Measurements from ENCODE around the gene PANK1.

Gene PANK1

DNA sequence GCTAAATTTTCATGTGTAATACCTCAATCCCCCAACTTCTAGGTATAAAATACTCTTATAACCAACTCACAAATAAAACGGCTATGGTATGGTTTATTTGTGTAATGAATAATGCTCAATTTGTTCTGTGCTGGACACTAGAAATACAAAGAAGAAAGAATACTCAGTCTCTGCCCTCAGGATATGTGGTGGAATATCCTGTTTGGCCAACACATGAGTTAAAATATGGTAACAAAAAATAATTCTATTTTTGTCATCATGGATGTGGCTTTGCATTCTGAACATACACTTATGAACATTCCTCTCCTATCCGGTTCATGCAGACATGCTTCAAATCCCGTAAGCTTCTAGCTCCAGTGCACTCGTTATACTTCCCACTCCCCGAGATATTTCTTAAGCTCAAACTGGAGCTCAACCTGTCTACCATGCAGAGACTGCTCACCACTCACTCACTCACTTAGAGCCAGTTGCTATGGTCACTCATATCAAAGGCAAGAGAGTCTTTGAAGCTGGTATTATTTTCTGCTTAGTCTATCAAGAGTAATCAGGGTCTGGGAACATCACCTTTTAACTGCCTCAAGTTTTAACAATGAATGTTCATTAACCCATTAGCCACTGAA, 55.8 kb downstream of the PANK1 start:
- Histone ChIP-seq H3K4me1 (ENCODE audit: insufficient read depth, low read length) (no peaks in the 10 kb centered on the region), H3K4me3 (ENCODE audit: low read length) (no peak overlapping the region), H3K27me3 (ENCODE audit: insufficient read depth, low read length) (no peaks in the 10 kb centered on the region), H3K36me3 (ENCODE audit: insufficient read depth, low read depth, low read length) (peaks cover 75% of the 10 kb centered on the region), H3K9ac (ENCODE audit: low read depth, low read length) (no peak overlapping the region), H3K9me3 (ENCODE audit: insufficient read depth, low read depth, low read length) (no peaks in the 10 kb centered on the region), H3K27ac (ENCODE audit: low read length) (no peak overlapping the region)

DNA sequence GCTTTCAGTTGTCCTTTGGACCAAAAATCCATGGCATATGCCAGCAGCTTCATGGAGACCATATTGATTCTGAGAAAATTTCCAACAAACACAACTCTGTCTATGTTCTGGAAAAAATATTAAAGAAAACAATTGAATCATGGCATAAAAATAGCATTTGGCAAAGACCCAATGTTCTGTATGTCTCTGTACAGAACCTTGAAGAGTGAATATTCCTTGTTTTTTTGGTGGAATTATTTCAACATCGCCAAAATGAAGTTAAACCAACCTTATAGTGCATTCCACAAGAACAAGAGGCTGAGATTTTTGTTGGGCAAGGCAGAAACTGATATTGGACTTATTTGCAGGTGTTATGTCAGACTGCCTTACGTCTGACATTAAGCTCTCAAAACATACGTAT, 56.4 kb downstream of the PANK1 start:
- H3K36me3 ChIP-seq (ENCODE audit: insufficient read depth, low read depth, low read length) = peaks cover 75% of the 10 kb centered on the region
- H3K27ac ChIP-seq (ENCODE audit: low read length) = no peak overlapping the region
- no peaks in the 10 kb centered on the region for H3K9me3 ChIP-seq (ENCODE audit: insufficient read depth, low read depth, low read length)
- no peak overlapping the region for H3K9ac ChIP-seq (ENCODE audit: low read depth, low read length)
- H3K4me3 ChIP-seq (ENCODE audit: low read length) = no peak overlapping the region
- no peaks in the 10 kb centered on the region for H3K4me1 ChIP-seq (ENCODE audit: insufficient read depth, low read length)
- H3K27me3 ChIP-seq (ENCODE audit: insufficient read depth, low read length) = no peaks in the 10 kb centered on the region

DNA sequence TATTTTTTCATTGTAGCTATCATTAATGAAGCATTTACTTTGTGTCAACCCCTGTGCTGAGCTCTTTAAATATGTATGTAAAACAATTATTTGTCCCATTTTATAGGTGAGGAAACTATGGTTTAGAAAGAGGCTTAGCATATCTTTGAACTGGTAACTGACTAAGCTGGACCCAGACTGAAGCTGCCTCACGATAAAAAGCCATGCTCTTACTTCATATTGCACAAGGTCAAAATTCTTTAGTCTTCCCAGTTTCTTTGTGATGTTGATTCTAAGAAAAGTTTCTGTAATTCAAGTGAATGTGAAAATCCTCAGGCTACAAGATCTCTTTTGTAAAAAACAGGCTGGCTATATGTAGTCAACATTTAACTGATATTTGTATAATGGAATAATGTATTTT, 63.0 kb downstream of the PANK1 start:
- H3K4me1 ChIP-seq (ENCODE audit: insufficient read depth, low read length) = peaks cover 4% of the 10 kb centered on the region; the same call in 1 of the 2 replicates
- H3K27me3 ChIP-seq (ENCODE audit: insufficient read depth, low read length) = no peaks in the 10 kb centered on the region
- no peak overlapping the region for H3K4me3 ChIP-seq (ENCODE audit: low read length)
- no peak overlapping the region for H3K9ac ChIP-seq (ENCODE audit: low read depth, low read length)
- H3K36me3 ChIP-seq (ENCODE audit: insufficient read depth, low read depth, low read length) = peaks cover 24% of the 10 kb centered on the region; the same call in 1 of the 2 replicates
- H3K9me3 ChIP-seq (ENCODE audit: insufficient read depth, low read depth, low read length) = no peaks in the 10 kb centered on the region
- no peak overlapping the region for H3K27ac ChIP-seq (ENCODE audit: low read length)

DNA sequence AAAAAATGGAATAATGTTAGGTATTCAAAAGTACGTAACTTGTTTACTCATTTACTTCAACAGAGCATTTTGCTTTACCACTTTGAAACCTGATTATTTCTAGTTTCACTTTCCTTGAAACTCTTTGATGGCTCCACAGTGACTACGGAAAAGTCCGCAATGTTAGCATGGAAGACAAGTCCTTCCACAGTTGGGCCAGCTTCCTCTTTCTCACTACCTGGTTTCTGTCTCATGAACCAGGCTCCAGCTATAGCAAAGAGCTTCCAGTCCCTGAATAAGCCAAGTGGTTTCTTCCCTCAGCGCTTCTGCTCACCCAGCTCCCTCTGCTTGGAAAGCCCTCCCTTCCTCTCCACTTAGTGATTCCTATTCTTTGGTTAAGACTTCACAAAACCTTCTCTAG, 64.8 kb downstream of the PANK1 start:
- Histone ChIP-seq H3K27me3 (ENCODE audit: insufficient read depth, low read length) (no peaks in the 10 kb centered on the region), H3K4me1 (ENCODE audit: insufficient read depth, low read length) (peaks cover 4% of the 10 kb centered on the region; the same call in 1 of the 2 replicates), H3K9me3 (ENCODE audit: insufficient read depth, low read depth, low read length) (no peaks in the 10 kb centered on the region; the same call in 1 of the 2 replicates), H3K27ac (ENCODE audit: low read length) (no peak overlapping the region), H3K9ac (ENCODE audit: low read depth, low read length) (no peak overlapping the region), H3K36me3 (ENCODE audit: insufficient read depth, low read depth, low read length) (peaks cover 15% of the 10 kb centered on the region; the same call in 1 of the 2 replicates), H3K4me3 (ENCODE audit: low read length) (no peak overlapping the region)

DNA sequence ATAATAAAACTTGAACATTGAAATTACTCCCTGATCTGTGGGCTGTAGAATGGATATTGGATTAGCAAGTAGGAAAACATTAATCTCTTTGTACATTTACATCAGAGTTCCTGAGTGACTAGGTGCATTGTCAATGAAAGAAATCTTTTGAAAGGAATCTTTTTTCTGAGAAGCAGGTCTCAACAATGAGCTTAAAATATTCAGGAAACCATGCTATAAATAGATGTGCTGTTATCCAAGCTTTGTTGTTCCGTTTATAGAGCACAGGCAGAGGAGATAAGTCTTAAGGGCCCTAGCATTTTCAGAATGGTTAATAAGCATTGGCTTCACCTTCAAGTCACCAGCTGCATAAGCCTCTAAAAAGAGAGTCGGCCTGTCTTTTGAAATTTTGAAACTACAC, 68.3 kb downstream of the PANK1 start:
- H3K27ac ChIP-seq (ENCODE audit: low read length) = no peak overlapping the region
- H3K4me1 ChIP-seq (ENCODE audit: insufficient read depth, low read length) = no peaks in the 10 kb centered on the region
- no peaks in the 10 kb centered on the region for H3K36me3 ChIP-seq (ENCODE audit: insufficient read depth, low read depth, low read length)
- no peak overlapping the region for H3K4me3 ChIP-seq (ENCODE audit: low read length)
- H3K9ac ChIP-seq (ENCODE audit: low read depth, low read length) = no peak overlapping the region
- no peaks in the 10 kb centered on the region for H3K27me3 ChIP-seq (ENCODE audit: insufficient read depth, low read length)
- no peaks in the 10 kb centered on the region; the same call in 1 of the 2 replicates for H3K9me3 ChIP-seq (ENCODE audit: insufficient read depth, low read depth, low read length)

DNA sequence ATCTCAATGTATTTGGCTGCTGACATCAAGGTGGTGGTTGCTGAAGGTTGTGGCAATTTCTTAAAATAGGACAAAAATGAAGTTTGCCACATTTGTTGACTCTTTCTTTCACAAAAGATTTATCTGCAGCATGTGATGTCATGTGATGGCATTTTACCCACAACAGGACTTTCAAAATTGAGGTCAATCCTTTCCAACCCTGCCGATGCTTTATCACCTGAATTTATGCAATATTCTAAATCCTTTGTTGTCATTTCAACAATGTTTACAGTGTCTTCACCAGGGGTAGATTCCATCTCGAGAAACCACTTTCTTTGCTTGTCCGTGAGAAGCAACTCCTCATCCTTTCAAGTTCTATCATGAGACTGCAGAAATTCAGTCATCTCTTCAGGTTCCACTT, 69.0 kb downstream of the PANK1 start:
- H3K9me3 ChIP-seq (ENCODE audit: insufficient read depth, low read depth, low read length) = no peaks in the 10 kb centered on the region; the same call in 1 of the 2 replicates
- H3K27ac ChIP-seq (ENCODE audit: low read length) = no peak overlapping the region
- H3K36me3 ChIP-seq (ENCODE audit: insufficient read depth, low read depth, low read length) = no peaks in the 10 kb centered on the region
- H3K9ac ChIP-seq (ENCODE audit: low read depth, low read length) = no peak overlapping the region
- no peaks in the 10 kb centered on the region for H3K27me3 ChIP-seq (ENCODE audit: insufficient read depth, low read length)
- H3K4me3 ChIP-seq (ENCODE audit: low read length) = no peak overlapping the region
- H3K4me1 ChIP-seq (ENCODE audit: insufficient read depth, low read length) = no peaks in the 10 kb centered on the region

DNA sequence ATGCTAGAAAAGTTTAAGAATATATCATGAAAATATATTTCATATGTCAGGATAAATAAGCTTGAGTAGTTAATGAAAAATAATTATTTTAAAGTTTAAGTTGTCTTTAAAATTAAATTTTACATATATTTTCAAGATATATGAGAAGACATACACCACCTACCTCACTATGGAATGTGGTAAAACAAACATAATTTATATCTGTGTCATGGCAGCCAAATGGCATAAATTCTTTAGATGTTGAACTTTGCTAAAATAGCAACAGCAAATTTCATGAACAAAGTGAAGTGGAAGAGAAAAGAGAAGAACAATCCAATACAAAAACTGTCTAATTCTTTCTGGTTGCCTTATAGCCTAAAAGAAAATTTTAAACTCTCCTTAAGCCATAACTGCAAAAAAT, 70.0 kb downstream of the PANK1 start:
- Histone ChIP-seq H3K9ac (ENCODE audit: low read depth, low read length) (no peak overlapping the region), H3K36me3 (ENCODE audit: insufficient read depth, low read depth, low read length) (no peaks in the 10 kb centered on the region), H3K4me1 (ENCODE audit: insufficient read depth, low read length) (no peaks in the 10 kb centered on the region), H3K9me3 (ENCODE audit: insufficient read depth, low read depth, low read length) (no peaks in the 10 kb centered on the region; the same call in 1 of the 2 replicates), H3K27me3 (ENCODE audit: insufficient read depth, low read length) (no peaks in the 10 kb centered on the region), H3K4me3 (ENCODE audit: low read length) (no peak overlapping the region), H3K27ac (ENCODE audit: low read length) (no peak overlapping the region)

DNA sequence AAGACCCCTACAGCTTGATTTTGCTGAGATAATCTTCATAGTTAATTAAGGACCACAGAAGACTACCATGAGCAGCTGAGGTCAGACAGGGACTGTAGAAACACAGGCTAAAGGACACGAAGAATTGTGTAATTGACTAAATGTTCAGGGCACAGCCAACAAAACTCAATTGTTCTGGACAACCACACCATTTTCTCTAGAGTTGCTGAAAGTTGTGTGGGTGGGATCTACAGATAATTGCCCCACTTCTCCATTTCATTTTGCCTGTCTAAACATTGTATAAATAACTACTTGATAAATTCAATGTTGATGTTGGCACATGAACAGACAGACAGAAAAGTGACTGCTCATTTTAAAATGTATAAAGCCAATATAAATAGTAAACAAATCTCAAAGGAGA, 70.7 kb downstream of the PANK1 start:
- H3K27ac ChIP-seq (ENCODE audit: low read length) = no peak overlapping the region

DNA sequence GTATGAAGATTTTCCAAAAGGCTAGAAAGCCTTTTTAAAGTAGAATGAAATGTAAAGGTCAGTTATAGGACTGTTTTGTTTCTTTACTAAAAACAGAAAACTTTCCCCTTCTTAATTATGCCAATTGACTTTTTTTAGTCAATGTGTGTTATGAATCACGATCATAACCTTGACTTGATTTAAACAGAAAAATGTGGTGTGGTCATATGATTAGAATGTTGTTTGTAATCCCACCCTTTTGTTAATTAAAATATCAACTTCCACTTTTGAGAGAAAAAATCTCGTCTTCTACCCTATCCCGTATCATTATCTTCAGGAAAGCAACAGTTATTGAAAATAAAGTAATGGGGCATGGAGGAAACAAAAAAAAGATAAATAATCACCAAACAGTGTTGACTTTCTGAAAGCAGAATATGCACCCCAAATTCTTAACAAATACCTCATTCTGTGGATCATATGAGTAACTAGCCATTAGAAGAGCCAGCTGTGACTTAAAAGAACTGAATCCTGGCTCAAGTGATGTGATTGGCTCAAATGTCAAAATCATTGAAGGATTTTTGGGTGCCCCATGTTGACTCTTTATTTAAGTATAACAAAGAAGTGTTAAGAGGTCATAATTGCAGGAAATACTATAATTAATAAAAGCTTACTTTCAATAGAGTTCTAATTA, 77.3 kb downstream of the PANK1 start:
- Histone ChIP-seq H3K9me3 (ENCODE audit: insufficient read depth, low read depth, low read length) (no peaks in the 10 kb centered on the region), H3K27me3 (ENCODE audit: insufficient read depth, low read length) (no peaks in the 10 kb centered on the region)

More for the DNA sequence above, 70.7 kb downstream of the PANK1 start:
- H3K36me3 ChIP-seq (ENCODE audit: insufficient read depth, low read depth, low read length) = no peaks in the 10 kb centered on the region
- H3K9me3 ChIP-seq (ENCODE audit: insufficient read depth, low read depth, low read length) = no peaks in the 10 kb centered on the region; the same call in 1 of the 2 replicates
- H3K9ac ChIP-seq (ENCODE audit: low read depth, low read length) = no peak overlapping the region
- H3K4me3 ChIP-seq (ENCODE audit: low read length) = no peak overlapping the region
- H3K27me3 ChIP-seq (ENCODE audit: insufficient read depth, low read length) = no peaks in the 10 kb centered on the region
- H3K4me1 ChIP-seq (ENCODE audit: insufficient read depth, low read length) = no peaks in the 10 kb centered on the region

DNA sequence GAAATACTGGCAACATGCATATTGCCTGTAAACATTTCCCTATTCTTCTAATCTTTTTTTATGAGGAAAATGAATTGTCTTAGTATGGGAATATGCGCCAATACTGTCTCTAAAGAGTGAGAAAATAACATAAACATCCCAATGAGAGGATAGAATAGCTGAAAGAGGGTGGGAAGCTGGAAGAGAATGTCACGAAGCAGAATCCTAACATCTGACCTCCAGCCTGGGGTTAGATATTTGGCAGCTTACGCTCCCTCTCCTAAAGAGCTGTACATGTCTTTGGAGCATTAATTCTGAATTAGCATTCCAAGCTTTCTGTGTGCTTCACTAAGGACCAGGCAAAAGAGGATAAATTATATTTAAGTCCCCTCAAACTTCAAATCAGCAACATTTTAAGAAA, 78.0 kb downstream of the PANK1 start:
- no peak overlapping the region for H3K4me3 ChIP-seq (ENCODE audit: low read length)
- H3K9ac ChIP-seq (ENCODE audit: low read depth, low read length) = no peak overlapping the region
- H3K27ac ChIP-seq (ENCODE audit: low read length) = no peak overlapping the region
- peaks cover 9% of the 10 kb centered on the region; the same call in 1 of the 2 replicates for H3K4me1 ChIP-seq (ENCODE audit: insufficient read depth, low read length)
- H3K36me3 ChIP-seq (ENCODE audit: insufficient read depth, low read depth, low read length) = no peaks in the 10 kb centered on the region
- no peaks in the 10 kb centered on the region for H3K27me3 ChIP-seq (ENCODE audit: insufficient read depth, low read length)
- H3K9me3 ChIP-seq (ENCODE audit: insufficient read depth, low read depth, low read length) = no peaks in the 10 kb centered on the region

More for the DNA sequence above, 77.3 kb downstream of the PANK1 start:
- no peak overlapping the region for H3K9ac ChIP-seq (ENCODE audit: low read depth, low read length)
- no peak overlapping the region for H3K27ac ChIP-seq (ENCODE audit: low read length)
- H3K36me3 ChIP-seq (ENCODE audit: insufficient read depth, low read depth, low read length) = no peaks in the 10 kb centered on the region
- H3K4me3 ChIP-seq (ENCODE audit: low read length) = no peak overlapping the region
- H3K4me1 ChIP-seq (ENCODE audit: insufficient read depth, low read length) = peaks cover 2% of the 10 kb centered on the region; the same call in 1 of the 2 replicates

DNA sequence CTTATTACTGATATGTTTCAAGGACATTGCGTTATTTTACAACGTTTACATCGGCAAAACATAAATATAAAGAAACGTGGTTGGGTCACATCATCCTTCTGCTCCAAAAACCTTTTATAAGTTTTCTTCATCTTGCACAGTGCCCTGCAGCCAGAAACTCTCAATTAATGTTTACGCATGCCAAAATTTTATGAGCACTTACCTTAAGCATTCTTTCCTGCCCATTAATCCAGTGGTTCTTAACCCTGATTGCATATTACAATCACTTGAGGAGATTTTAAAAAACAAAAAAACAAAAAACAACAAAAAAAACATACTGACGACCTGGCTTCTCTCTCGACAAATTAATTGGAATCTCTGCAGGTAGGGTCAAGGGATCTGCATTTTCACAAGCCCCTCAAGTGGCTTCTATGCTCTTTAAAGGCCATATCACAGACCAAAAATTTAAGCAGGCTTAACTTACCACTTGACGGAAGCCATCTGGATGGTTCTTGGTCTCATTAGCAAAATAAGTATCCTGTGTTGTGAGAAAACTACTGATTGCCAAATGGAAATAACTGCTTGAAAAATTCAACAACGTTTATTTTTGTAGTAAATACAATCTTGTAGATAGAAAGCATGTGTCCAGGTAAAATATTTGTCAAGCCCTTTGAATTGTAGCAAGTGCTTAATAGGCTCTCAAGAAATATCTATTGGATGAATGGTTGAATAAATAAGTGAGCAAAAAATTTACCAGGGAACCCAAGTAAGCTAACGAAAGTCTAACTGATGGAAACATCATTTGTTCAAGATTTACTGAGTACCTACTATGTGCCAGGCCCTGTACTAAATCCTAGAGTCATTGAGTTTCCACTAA, 78.7 kb downstream of the PANK1 start:
- no peaks in the 10 kb centered on the region for H3K9me3 ChIP-seq (ENCODE audit: insufficient read depth, low read depth, low read length)

More for the DNA sequence above, 78.7 kb downstream of the PANK1 start:
- Histone ChIP-seq H3K36me3 (ENCODE audit: insufficient read depth, low read depth, low read length) (no peaks in the 10 kb centered on the region), H3K4me1 (ENCODE audit: insufficient read depth, low read length) (peaks cover 15% of the 10 kb centered on the region; the same call in 1 of the 2 replicates), H3K9ac (ENCODE audit: low read depth, low read length) (no peak overlapping the region), H3K27me3 (ENCODE audit: insufficient read depth, low read length) (no peaks in the 10 kb centered on the region), H3K4me3 (ENCODE audit: low read length) (no peak overlapping the region), H3K27ac (ENCODE audit: low read length) (no peak overlapping the region)

Measured in iPS-20b (cell line).